Activated CD4-positive, alpha-beta T cell treated with anti-CD3 and anti-CD28 coated beads for 36 hours (primary cell): ENCODE results near the gene NEK4. TPM values are rescaled to one million over a fixed set of nuclear protein-coding genes. Genes with fewer than 3 reads are reported as not detected.
"Not testable (repeated sequence)": the region's sequence is repeated elsewhere in the genome, so short reads cannot be mapped to it uniquely, and the experiment has no call there.

Experiments
- ATAC-seq: fragments of 200-7000 bp; cut with Tn5 transposase; one replicate; pipeline ENCODE4 v1.10.0; 2021; ENCODE audit warnings: mild to moderate bottlenecking, moderate library complexity
- CTCF ChIA-PET: fragments of 350-600 bp; sonication (Branson Sonifier 250); formaldehyde crosslinking; loops from one replicate; lab custom pipeline; 2021; ENCODE audit warnings: antibody characterized with exemption; lab: Charles Lee
- POLR2A ChIA-PET: fragments of 350-600 bp; sonication (Branson Sonifier 250); formaldehyde crosslinking; loops from one replicate; lab custom pipeline; 2021; ENCODE audit warnings: antibody characterized with exemption, inconsistent platforms; lab: Charles Lee
- DNase-seq: peaks from one replicate; pipeline ENCODE4 v3.0.0-alpha.2; 2020
- H3K27ac Mint-ChIP-seq: one replicate; pipeline ENCODE4 v1.8.0; 2021; ENCODE audit warnings: mixed read lengths
- H3K27me3 Mint-ChIP-seq: one replicate; pipeline ENCODE4 v1.8.0; 2021; ENCODE audit warnings: mixed read lengths
- H3K36me3 Mint-ChIP-seq: one replicate; pipeline ENCODE4 v1.8.0; 2021; ENCODE audit warnings: low read depth, mixed read lengths
- H3K4me1 Mint-ChIP-seq: one replicate; pipeline ENCODE4 v1.8.0; 2021; ENCODE audit warnings: mixed read lengths
- H3K4me3 Mint-ChIP-seq: one replicate; pipeline ENCODE4 v1.8.0; 2021; ENCODE audit warnings: mild to moderate bottlenecking, moderate library complexity, mixed read lengths
- H3K9me3 Mint-ChIP-seq: one replicate; pipeline ENCODE4 v1.8.0; 2021; ENCODE audit warnings: low read depth, mixed read lengths
- intact Hi-C, 2 experiments: fragments of 100-400 bp; cut with DNase I in 1 of 2; cut with micrococcal nuclease in 1 of 2; formaldehyde crosslinking; loops; one replicate each; pipeline versions ENCODE4 v1.14.2 to v1.15.1; 2022 to 2024; cut with DNase I, micrococcal nuclease
- total RNA-seq, 2 experiments: library from RNA; stranded (reverse); gene quantifications; one replicate each; pipeline ENCODE4 v1.2.3, GENCODE V29; 2021

NEK4 gene
- total RNA-seq, 2 experiments from 2014 or later = 19.1 to 21.4 TPM

- Mint-ChIP-seq H3K36me3 (peaks cover 28% of the 10 kb centered on the region), H3K9me3 (no peaks in the 10 kb centered on the region), H3K4me3 (no peak overlapping the region), H3K27ac (no peak overlapping the region), H3K4me1 (peaks cover 1% of the 10 kb centered on the region), H3K27me3 (no peaks in the 10 kb centered on the region)
- ATAC-seq = no peak
- DNase-seq = no peak
- CTCF ChIA-PET = no interaction called here
- intact Hi-C loops = no loop called here
- POLR2A ChIA-PET = no interaction called here
These were observed 16.4 kb downstream of the NEK4 start for GRCh38 chr3:52754373-52754772.

DNA sequence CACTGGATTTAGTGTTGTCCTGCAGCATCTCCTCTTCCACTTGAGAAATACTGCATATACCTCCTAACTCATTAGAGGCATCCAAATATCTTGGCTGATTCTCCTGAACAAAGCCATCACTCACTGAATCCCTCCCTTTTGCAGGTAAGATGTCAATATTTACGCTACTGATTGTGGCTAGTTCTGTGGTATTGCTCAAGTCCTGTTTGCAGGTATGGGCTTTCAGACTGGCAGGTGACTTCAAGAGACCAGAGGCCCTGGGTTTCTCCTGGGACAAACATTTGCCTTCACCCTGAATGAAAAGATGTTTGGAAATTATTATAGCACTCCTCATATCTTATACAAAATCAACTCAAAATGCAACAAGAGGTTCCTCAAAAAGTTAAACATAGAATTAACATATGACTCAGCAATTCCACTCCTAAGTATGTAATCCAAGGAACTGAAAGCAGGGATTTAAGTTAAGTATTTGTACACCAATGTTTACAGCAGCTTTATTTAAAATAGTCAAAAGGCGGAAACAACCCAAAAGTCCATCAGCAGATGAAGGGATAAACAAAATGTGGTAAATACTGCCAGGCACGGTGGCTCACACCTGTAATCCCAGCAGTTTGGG lies 18.6 kb downstream of the NEK4 start:
- Mint-ChIP-seq H3K4me3 (no peak overlapping the region), H3K4me1 (no peaks in the 10 kb centered on the region), H3K27ac (no peak overlapping the region), H3K27me3 (no peaks in the 10 kb centered on the region), H3K9me3 (no peaks in the 10 kb centered on the region), H3K36me3 (peaks cover 30% of the 10 kb centered on the region)
- ChIA-PET POLR2A (interaction anchor here (0.6 kb wide), 1 partner anchor 212 kb away, joined by 3 read pairs; no protein-coding TSS in a partner anchor), CTCF (no interaction called here)
- intact Hi-C loops = no loop called here
- ATAC-seq = no peak
- no peak for DNase-seq

GRCh38 chr3:52743721-52744120 lies 27.0 kb downstream of the NEK4 start:
- H3K36me3 Mint-ChIP-seq = peaks cover 34% of the 10 kb centered on the region
- no peak overlapping the region for H3K27ac Mint-ChIP-seq
- POLR2A ChIA-PET = no interaction called here
- CTCF ChIA-PET = interaction anchor here (1.1 to 1.9 kb wide), 2 partner anchors 36 to 79 kb away, joined by 4 to 5 read pairs; no protein-coding TSS in a partner anchor
- H3K4me3 Mint-ChIP-seq = no peak overlapping the region
- no peak for DNase-seq
- intact Hi-C loops = loop anchor here (2.0 to 5.0 kb wide), 4 partner anchors 77 to 454 kb away; no protein-coding TSS in a partner anchor
- H3K4me1 Mint-ChIP-seq = no peaks in the 10 kb centered on the region
- no peaks in the 10 kb centered on the region for H3K27me3 Mint-ChIP-seq
- ATAC-seq = no peak
- H3K9me3 Mint-ChIP-seq = no peaks in the 10 kb centered on the region

DNA sequence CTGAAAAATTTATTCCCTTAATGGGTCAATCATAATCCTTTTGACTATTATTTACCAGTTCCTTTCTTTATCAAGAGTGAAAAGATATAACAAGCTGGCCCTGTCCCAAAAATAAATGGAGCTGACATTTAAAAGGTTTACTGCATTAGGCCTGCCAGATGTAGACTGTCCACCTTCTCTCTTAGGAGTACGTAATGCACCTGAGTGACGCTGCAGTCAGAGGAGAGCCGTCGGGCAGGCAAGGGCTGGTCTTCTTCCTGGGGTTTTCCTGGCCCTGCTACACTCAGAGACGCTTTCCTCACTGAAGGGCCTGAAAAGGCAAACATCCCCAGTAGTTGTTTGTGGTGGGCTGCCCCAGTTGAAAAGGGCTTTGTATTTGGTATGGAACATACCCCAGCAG lies 27.6 kb downstream of the NEK4 start:
- no peaks in the 10 kb centered on the region for H3K9me3 Mint-ChIP-seq
- CTCF ChIA-PET = interaction anchor here (1.1 to 1.9 kb wide), 2 partner anchors 35 to 79 kb away, joined by 4 to 5 read pairs; no protein-coding TSS in a partner anchor
- no peak overlapping the region for H3K27ac Mint-ChIP-seq
- ATAC-seq (no peak), DNase-seq (no peak)
- H3K36me3 Mint-ChIP-seq = peaks cover 30% of the 10 kb centered on the region
- no peaks in the 10 kb centered on the region for H3K4me1 Mint-ChIP-seq
- no peaks in the 10 kb centered on the region for H3K27me3 Mint-ChIP-seq
- POLR2A ChIA-PET = no interaction called here
- intact Hi-C loops = loop anchor here (2.0 to 5.0 kb wide), 4 partner anchors 78 to 454 kb away; no protein-coding TSS in a partner anchor
- no peak overlapping the region for H3K4me3 Mint-ChIP-seq

- intact Hi-C loops = loop anchor here (1.0 to 5.0 kb wide), 5 partner anchors 78 to 455 kb away; no protein-coding TSS in a partner anchor
- no peak overlapping the region for H3K4me3 Mint-ChIP-seq
- DNase-seq (no peak), ATAC-seq (no peak)
- no peak overlapping the region for H3K27ac Mint-ChIP-seq
- H3K4me1 Mint-ChIP-seq = no peaks in the 10 kb centered on the region
- POLR2A ChIA-PET = interaction anchor here (0.7 kb wide), 2 partner anchors 172 to 322 kb away, joined by 3 to 5 read pairs; no protein-coding TSS in a partner anchor
- CTCF ChIA-PET = interaction anchor here (0.6 to 1.9 kb wide), 5 partner anchors 18 to 454 kb away, joined by 3 to 5 read pairs (median 4); no protein-coding TSS in a partner anchor
- no peaks in the 10 kb centered on the region for H3K9me3 Mint-ChIP-seq
- peaks cover 30% of the 10 kb centered on the region for H3K36me3 Mint-ChIP-seq
- H3K27me3 Mint-ChIP-seq = no peaks in the 10 kb centered on the region
These were observed 28.2 kb downstream of the NEK4 start for GRCh38 chr3:52742418-52743041.

DNA sequence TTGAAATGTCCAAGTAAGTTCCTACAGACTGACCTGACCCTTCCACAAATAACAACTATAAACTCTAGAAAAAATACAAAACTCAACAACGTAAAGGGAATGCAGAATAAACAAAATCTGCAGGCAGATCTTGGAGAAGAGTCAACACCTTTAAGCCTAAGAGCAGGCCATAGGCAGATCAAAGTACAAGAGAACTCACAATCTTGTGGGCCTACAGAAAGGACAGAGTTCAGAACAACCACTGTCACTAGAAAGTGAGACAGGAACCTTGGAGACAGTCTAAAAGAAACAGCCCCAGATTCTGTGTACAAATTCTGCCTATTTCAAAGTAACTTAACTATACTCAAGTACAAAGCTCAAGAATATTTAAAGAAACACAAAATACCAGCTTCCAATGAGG lies 31.0 kb downstream of the NEK4 start:
- Mint-ChIP-seq H3K27me3 (no peaks in the 10 kb centered on the region), H3K4me1 (no peaks in the 10 kb centered on the region), H3K27ac (no peak overlapping the region), H3K36me3 (peaks cover 31% of the 10 kb centered on the region), H3K9me3 (no peaks in the 10 kb centered on the region), H3K4me3 (no peak overlapping the region)
- ChIA-PET CTCF (interaction anchor here (1.2 kb wide), 1 partner anchor 331 kb away, joined by 3 read pairs; no protein-coding TSS in a partner anchor), POLR2A (no interaction called here)
- ATAC-seq (no peak), DNase-seq (no peak)
- intact Hi-C loops = loop anchor here (5.0 kb wide), 2 partner anchors 193 to 458 kb away; no protein-coding TSS in a partner anchor

GRCh38 chr3:52733256-52733891 lies 37.4 kb downstream of the NEK4 start:
- Mint-ChIP-seq H3K36me3 (peaks cover 63% of the 10 kb centered on the region), H3K9me3 (peaks cover 21% of the 10 kb centered on the region), H3K27me3 (no peaks in the 10 kb centered on the region), H3K4me1 (peaks cover 7% of the 10 kb centered on the region), H3K4me3 (no peak overlapping the region), H3K27ac (no peak overlapping the region)
- DNase-seq = no peak
- ChIA-PET POLR2A (no interaction called here), CTCF (no interaction called here)
- ATAC-seq = no peak
- intact Hi-C loops = no loop called here

DNA sequence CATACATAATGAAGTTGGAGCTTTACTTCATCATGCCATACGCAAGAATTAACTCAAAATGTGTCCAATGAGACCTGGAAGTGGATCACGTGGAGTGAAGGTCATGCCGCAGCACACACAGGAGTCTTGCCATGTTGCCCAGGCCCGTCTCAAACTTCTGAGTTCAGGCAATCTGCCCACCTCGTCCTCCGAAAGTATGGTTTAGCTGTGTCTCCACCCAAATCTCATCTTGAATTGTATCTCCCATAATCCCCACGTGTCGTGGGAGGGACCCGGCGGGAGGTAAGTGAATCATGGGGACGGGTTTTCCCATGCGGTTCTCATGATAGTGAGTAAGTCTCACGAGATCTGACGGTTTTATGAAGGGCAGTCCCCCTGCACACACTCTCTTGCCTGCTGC lies 39.1 kb downstream of the NEK4 start:
- Mint-ChIP-seq H3K4me3 (no peak overlapping the region), H3K27me3 (no peaks in the 10 kb centered on the region), H3K4me1 (peaks cover 7% of the 10 kb centered on the region), H3K36me3 (peaks cover 61% of the 10 kb centered on the region), H3K27ac (no peak overlapping the region), H3K9me3 (peaks cover 21% of the 10 kb centered on the region)
- intact Hi-C loops = no loop called here
- ChIA-PET CTCF (no interaction called here), POLR2A (no interaction called here)
- no peak for DNase-seq
- no peak for ATAC-seq

DNA sequence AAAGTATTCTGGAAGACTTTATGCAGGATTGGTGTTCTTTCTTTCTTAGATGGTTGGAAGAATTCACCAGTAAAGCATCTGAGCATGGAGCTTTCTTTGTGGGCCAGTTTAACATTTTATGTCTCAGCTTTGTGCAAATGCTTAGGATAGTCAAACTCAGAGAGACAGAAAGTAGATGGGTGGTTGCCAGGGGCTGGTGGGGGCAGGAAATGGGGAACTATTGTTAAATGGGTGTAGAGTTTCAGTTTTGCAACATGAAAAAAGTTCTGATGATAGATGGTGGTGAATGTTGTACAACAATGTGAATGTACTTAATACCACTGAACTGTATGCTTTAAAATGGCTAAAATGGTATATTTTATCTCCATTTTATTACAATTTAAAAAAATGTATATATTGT lies 40.1 kb downstream of the NEK4 start:
- Mint-ChIP-seq H3K27ac (no peak overlapping the region), H3K36me3 (peaks cover 59% of the 10 kb centered on the region)
- CTCF ChIA-PET = interaction anchor here (0.6 kb wide), 1 partner anchor 117 kb away, joined by 3 read pairs; no protein-coding TSS in a partner anchor

DNA sequence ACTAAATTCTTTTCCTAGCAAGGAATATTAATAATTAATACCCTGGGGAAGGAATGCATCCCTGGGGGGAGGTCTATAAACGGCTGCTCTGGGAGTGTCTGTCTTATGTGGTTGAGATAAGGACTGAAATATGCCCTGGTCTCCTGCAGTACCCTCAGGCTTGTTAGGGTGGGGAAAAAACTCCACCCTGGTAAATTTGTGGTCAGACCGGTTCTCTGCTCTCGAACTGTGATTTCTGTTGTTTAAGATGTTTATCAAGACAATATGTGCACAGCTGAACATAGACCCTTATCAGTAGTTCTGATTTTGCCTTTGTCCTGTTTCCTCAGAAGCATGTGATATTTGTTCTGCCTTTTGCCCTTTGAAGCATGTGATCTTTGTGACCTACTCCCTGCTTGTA lies 42.0 kb downstream of the NEK4 start:
- H3K27me3 Mint-ChIP-seq, POLR2A ChIA-PET, CTCF ChIA-PET, intact Hi-C loops, H3K27ac Mint-ChIP-seq, H3K4me3 Mint-ChIP-seq, H3K4me1 Mint-ChIP-seq, DNase-seq, ATAC-seq: not testable (repeated sequence)
- Mint-ChIP-seq H3K36me3 (peaks cover 50% of the 10 kb centered on the region), H3K9me3 (peaks cover 21% of the 10 kb centered on the region)

More for the DNA sequence above, 40.1 kb downstream of the NEK4 start:
- no peak for ATAC-seq
- Mint-ChIP-seq H3K4me3 (no peak overlapping the region), H3K27me3 (no peaks in the 10 kb centered on the region), H3K9me3 (peaks cover 21% of the 10 kb centered on the region), H3K4me1 (peaks cover 7% of the 10 kb centered on the region)
- intact Hi-C loops = no loop called here
- DNase-seq = no peak
- POLR2A ChIA-PET = no interaction called here

DNA sequence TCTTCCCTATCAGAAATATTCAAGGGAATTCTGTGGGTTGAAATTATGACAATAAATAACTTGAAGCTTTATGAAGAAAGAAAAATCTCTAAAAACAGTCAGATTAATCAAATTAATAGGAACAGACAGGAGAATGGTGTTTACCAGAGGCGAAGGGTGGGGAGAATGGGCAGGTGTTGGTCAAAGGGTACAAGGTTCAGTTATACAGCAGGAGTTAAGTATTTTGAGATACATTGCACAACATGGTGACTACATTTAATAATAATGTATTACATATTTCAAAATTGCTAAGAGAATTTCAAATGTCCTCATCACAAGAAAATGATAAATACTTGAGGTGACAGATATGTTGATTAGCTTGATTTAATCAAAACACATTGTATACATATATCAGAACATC lies 46.2 kb downstream of the NEK4 start:
- Mint-ChIP-seq H3K4me1 (peaks cover 26% of the 10 kb centered on the region), H3K9me3 (peaks cover 7% of the 10 kb centered on the region), H3K36me3 (peaks cover 19% of the 10 kb centered on the region), H3K4me3 (no peak overlapping the region), H3K27ac (no peak overlapping the region), H3K27me3 (no peaks in the 10 kb centered on the region)
- ATAC-seq = no peak
- intact Hi-C loops = no loop called here
- ChIA-PET CTCF (interaction anchor here (0.8 kb wide), 1 partner anchor 17 kb away, joined by 3 read pairs; no protein-coding TSS in a partner anchor), POLR2A (no interaction called here)
- DNase-seq = no peak
